Measurements from ENCODE around the gene CERS6.

DNA sequence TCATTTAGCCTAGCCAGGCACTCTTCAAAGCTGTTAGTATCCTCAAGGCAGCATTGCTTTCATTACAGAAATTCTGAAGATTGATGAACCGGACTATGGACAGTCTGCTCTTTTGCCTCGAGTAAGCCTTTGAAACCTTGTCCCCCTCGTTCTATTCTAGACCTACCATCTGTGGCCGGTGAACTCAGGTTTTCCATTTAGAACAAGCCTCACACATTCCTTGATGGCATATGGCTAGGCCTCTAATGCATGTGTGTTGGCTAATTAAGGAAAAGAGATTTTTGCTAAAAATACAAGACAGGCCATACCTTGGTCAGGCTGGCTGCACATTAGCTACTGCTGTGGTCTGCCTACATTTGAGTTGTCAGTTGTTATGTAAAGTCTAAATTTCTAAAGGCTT is 111.8 kb downstream of the CERS6 start:
- TF ChIP-seq EZH2 (IDR thresholded peaks at IDR 0.05; ENCODE audit: borderline replicate concordance, insufficient read depth, low read length, poor library complexity, severe bottlenecking) = no peak
- TF ChIP-seq, protein P1, sequence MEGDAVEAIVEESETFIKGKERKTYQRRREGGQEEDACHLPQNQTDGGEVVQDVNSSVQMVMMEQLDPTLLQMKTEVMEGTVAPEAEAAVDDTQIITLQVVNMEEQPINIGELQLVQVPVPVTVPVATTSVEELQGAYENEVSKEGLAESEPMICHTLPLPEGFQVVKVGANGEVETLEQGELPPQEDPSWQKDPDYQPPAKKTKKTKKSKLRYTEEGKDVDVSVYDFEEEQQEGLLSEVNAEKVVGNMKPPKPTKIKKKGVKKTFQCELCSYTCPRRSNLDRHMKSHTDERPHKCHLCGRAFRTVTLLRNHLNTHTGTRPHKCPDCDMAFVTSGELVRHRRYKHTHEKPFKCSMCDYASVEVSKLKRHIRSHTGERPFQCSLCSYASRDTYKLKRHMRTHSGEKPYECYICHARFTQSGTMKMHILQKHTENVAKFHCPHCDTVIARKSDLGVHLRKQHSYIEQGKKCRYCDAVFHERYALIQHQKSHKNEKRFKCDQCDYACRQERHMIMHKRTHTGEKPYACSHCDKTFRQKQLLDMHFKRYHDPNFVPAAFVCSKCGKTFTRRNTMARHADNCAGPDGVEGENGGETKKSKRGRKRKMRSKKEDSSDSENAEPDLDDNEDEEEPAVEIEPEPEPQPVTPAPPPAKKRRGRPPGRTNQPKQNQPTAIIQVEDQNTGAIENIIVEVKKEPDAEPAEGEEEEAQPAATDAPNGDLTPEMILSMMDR (IDR thresholded peaks at IDR 0.05; ENCODE audit: poor library complexity, severe bottlenecking) = no peak
